Bronchial epithelial cell (primary cell): ENCODE data around the gene MAST1. TPM values are rescaled to one million over a fixed set of nuclear protein-coding genes. Genes with fewer than 3 reads are reported as not detected.
A peak's percentile ranks its signal among the peaks of the same experiment; 100 is the strongest.
"Not testable (repeated sequence)": the region's sequence is repeated elsewhere in the genome, so short reads cannot be mapped to it uniquely, and the experiment has no call there.

Source experiments
- DNase-seq: peaks from one replicate; pipeline ENCODE4 v3.0.0-alpha.2; 2010; ENCODE audit warnings: low read depth
- FAIRE-seq: peaks from 2 replicates; lab custom pipeline; 2011; peaks lifted over from hg19 to GRCh38; lab: Jason Lieb, UNC
- H3K27me3 ChIP-seq: 2 replicates; pipeline ENCODE4 v1.5.1; 2011; ENCODE audit warnings: low read length; ENCODE audit not compliant: control insufficient read depth, insufficient read depth
- H3K36me3 ChIP-seq: 2 replicates; pipeline ENCODE4 v1.5.1; 2011; ENCODE audit warnings: low read length; ENCODE audit not compliant: control insufficient read depth, insufficient read depth
- H3K4me3 ChIP-seq: 2 replicates; pipeline ENCODE4 v1.5.1; 2011; ENCODE audit warnings: mild to moderate bottlenecking, low read depth, low read length, control low read depth
- CTCF ChIP-seq: IDR thresholded peaks from 2 replicates; pipeline ENCODE4 v1.5.1; 2011; ENCODE audit warnings: mild to moderate bottlenecking, moderate library complexity, low read length, control low read depth, inconsistent platforms; ENCODE audit not compliant: insufficient read depth, severe bottlenecking
- total RNA-seq: library from RNA; depleted of rRNA; stranded (reverse); fragments of >200 nt; gene quantifications from 2 replicates; pipeline ENCODE4 v1.2.1, GENCODE V29; 2014

Gene MAST1
- total RNA-seq, 1 donor from 2014 or later: 0.26 TPM

- Histone ChIP-seq H3K27me3 (no peaks in the 10 kb centered on the region), H3K36me3 (peaks cover 18% of the 10 kb centered on the region), H3K4me3 (no peak overlapping the region)
- FAIRE-seq (no peak), DNase-seq (no peak)
- TF ChIP-seq CTCF: no peak
Measured at GRCh38 chr19:12794971-12795381, 43.3 kb upstream of the MAST1 start.

GRCh38 chr19:12796146-12797071, 41.9 kb upstream of the MAST1 start:
- no peak overlapping the region for H3K4me3 ChIP-seq
- DNase-seq (peak; percentile 63), FAIRE-seq (no peak)
- H3K27me3 ChIP-seq: no peaks in the 10 kb centered on the region
- peaks cover 21% of the 10 kb centered on the region for H3K36me3 ChIP-seq
- peak; percentile 97 for TF ChIP-seq CTCF

GRCh38 chr19:12797141-12797587, 41.2 kb upstream of the MAST1 start:
- DNase-seq (no peak), FAIRE-seq (no peak)
- Histone ChIP-seq H3K27me3 (no peaks in the 10 kb centered on the region), H3K4me3 (no peak overlapping the region), H3K36me3 (peaks cover 15% of the 10 kb centered on the region)
- TF ChIP-seq CTCF: no peak

GRCh38 chr19:12797607-12798006, 40.7 kb upstream of the MAST1 start:
- H3K4me3 ChIP-seq, FAIRE-seq, DNase-seq, H3K27me3 ChIP-seq: not testable (repeated sequence)
- H3K36me3 ChIP-seq: peaks cover 12% of the 10 kb centered on the region

GRCh38 chr19:12799742-12800465, 38.4 kb upstream of the MAST1 start:
- Histone ChIP-seq H3K27me3 (no peaks in the 10 kb centered on the region), H3K36me3 (peaks cover 11% of the 10 kb centered on the region), H3K4me3 (no peak overlapping the region)
- TF ChIP-seq CTCF: no peak
- FAIRE-seq (no peak), DNase-seq (no peak)

GRCh38 chr19:12800466-12800770, 37.9 kb upstream of the MAST1 start:
- peak overlapping the region; percentile 74 for H3K4me3 ChIP-seq
- DNase-seq (no peak), FAIRE-seq (no peak)
- peaks cover 11% of the 10 kb centered on the region for H3K36me3 ChIP-seq
- no peaks in the 10 kb centered on the region for H3K27me3 ChIP-seq
- no peak for TF ChIP-seq CTCF
